Nephron (organoid): Measurements from ENCODE around the gene NOL4L.
A peak's percentile ranks its signal among the peaks of the same experiment; 100 is the strongest.

Experiments used
- H3K27ac Mint-ChIP-seq, 3 experiments: 2 replicates each; pipeline ENCODE4 v1.8.0; 2020; ENCODE audit warnings: mixed read lengths in 3 of 3, mild to moderate bottlenecking in 2 of 3, moderate library complexity in 1 of 3
- H3K27me3 Mint-ChIP-seq: 2 replicates; pipeline ENCODE4 v1.8.0; 2021; ENCODE audit warnings: low read depth, mild to moderate bottlenecking, moderate library complexity, mixed read lengths
- H3K36me3 Mint-ChIP-seq: 2 replicates; pipeline ENCODE4 v1.8.0; 2020; ENCODE audit warnings: low read depth, mixed read lengths
- H3K4me1 Mint-ChIP-seq: 2 replicates; pipeline ENCODE4 v1.8.0; 2020; ENCODE audit warnings: mixed read lengths
- H3K4me3 Mint-ChIP-seq, 3 experiments: 2 replicates each; pipeline ENCODE4 v1.8.0; 2020; ENCODE audit warnings: mild to moderate bottlenecking in 3 of 3, mixed read lengths in 3 of 3, moderate library complexity in 2 of 3
- H3K9me3 Mint-ChIP-seq: 2 replicates; pipeline ENCODE4 v1.8.0; 2020; ENCODE audit warnings: mixed read lengths
- CTCF ChIP-seq, 3 experiments: fragments of 200-600 bp; sonication (generic); IDR thresholded peaks; one replicate each; pipeline ENCODE4 v1.5.0; 2021; ENCODE audit warnings: antibody characterized with exemption in 3 of 3; ENCODE audit not compliant: unreplicated experiment in 3 of 3

NOL4L gene

DNA sequence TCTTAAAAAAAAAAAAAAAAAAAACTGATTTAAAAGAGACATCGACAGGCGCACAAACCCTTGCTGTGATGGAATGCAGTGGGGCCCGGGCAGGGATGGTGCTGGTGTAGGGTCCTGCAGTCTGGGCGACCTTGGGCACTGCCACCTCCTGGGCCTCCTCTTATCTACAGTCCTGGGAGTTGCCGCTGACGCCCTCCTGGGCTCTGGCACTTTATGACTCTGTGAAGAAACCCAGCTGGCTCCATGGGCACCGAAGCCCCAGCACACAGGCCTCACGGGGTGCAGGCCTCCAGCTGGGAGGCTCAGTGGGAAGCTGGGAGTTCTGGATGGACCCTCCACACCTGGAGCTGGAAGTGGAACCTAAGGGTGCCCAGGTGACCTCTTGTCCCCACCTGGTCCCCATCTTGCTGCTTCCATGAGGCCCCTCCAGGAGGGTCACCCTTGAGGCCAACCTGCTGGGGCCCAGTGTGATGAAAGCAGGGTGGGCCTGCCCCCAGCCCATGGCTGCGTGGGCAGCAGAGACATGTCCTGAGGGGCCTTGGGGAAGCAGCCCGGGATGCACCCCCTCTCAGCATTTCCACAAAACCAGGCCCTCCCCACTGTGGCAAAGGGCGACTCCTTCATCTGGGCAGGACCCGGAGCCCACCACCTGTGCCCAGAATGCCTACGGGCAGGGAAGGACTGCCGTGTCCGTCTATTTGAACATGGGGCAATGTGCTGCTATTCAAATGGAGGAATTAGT is 122.1 kb downstream of the NOL4L start:
- peak overlapping the region in 2 of 3 experiments; percentile 53 to 72 for H3K27ac Mint-ChIP-seq
- TF ChIP-seq CTCF (IDR thresholded peaks at IDR 0.05; ENCODE audit: unreplicated experiment in 3 of 3), result no peak
- no peaks in the 10 kb centered on the region for H3K36me3 Mint-ChIP-seq
- H3K27me3 Mint-ChIP-seq, result peaks cover 1% of the 10 kb centered on the region
- H3K9me3 Mint-ChIP-seq, result no peaks in the 10 kb centered on the region
- H3K4me3 Mint-ChIP-seq, result no peak overlapping the region
- peaks cover 24% of the 10 kb centered on the region for H3K4me1 Mint-ChIP-seq

DNA sequence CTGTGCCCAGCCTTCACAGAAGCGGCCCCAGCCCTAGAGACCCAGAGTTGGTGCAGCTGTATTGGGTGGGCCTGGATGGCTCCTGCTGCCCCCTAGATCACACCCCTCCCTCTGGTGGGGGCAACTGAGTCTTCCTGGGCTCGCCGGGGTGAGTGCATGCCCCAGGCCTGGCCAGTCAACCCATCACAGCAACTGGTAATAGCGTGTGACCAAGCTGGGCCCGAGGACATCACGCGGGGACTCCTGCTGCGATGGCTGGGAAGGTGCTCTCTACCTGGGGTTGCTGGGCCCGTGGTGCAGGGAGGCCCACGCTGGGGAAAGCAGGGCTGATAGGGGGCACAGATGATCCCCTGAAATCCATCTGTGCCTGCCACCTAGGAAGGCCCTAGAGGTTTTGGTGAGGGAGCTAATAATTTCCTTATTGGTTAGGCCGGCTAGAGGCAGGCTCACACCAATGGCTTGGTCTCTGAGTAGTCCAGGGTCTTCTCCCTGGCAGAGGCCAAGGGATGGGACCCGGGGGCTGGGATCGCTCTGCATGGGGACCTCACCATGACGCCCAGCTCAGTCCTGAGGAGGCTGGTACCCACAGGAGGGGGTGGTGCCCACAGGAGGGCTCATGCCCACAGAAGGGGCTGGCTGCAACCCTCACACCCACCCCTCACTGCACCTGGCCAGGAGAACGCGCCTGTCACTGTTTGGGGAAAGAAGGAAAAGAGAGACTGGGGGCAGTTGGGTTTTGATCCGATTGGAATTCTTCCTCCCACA is 123.1 kb downstream of the NOL4L start:
- Mint-ChIP-seq H3K4me1 (peaks cover 26% of the 10 kb centered on the region), H3K27ac (peak overlapping the region in 1 of 3 experiments; percentile 62), H3K4me3 (no peak overlapping the region), H3K36me3 (no peaks in the 10 kb centered on the region), H3K9me3 (no peaks in the 10 kb centered on the region), H3K27me3 (peaks cover 3% of the 10 kb centered on the region)
- TF ChIP-seq CTCF (IDR thresholded peaks at IDR 0.05; ENCODE audit: unreplicated experiment in 3 of 3), result no peak

DNA sequence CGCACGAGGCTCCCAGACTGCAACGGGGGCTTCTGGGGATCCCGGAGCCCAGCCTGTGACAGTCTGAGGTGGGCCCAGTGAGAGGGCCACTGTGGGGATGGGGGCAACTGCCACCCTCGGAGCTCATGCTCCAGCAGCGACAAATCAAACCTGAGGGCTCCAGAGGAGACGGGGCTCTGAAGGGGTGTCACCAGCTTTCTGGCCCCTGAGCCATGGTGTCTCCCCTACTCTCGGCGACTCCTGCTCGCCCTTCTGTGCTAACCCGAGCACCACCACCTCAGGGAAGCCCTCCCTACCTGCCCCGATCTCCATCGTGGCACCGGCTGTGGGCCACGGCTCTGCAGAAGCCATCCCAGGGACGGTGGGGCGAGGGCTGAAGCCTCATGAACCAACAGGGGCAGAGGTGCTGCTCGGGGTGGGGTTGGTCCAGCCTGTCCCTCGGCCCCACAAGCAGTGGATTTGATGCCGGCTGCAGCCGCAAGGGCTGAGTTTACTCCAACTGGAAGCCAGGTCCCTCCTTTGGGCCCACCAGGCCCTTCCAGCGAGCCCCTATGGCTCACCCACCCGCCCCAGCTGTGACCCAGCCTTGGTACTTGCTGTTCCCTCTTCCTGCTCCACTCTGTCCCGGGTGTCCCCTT is 124.3 kb downstream of the NOL4L start:
- no peaks in the 10 kb centered on the region for H3K9me3 Mint-ChIP-seq

DNA sequence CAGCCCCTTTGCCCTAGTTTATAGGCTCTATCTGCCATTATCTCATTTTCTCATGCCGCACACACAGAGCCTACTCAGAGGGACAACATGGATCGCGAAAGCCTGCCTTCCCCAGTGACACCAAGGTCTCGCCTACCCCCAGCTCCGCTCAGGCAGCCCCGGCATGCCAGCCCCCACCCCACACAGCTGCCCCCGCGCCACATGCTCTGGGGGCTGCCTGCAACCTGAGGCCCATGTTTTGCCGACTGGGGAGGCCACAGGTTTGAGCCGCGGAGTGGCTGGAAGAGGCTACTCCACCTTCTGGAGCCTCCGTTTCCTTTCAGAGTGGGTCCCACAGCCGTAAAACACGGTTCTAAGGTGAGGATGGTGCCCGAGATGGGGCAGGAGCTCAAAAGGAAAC is 124.9 kb downstream of the NOL4L start:
- H3K27ac Mint-ChIP-seq, result peak overlapping the region; percentile 59 to 91 (median 85)
- H3K27me3 Mint-ChIP-seq, result peaks cover 3% of the 10 kb centered on the region
- no peaks in the 10 kb centered on the region for H3K9me3 Mint-ChIP-seq
- peaks cover 23% of the 10 kb centered on the region for H3K4me1 Mint-ChIP-seq
- no peaks in the 10 kb centered on the region for H3K36me3 Mint-ChIP-seq
- no peak for TF ChIP-seq CTCF (IDR thresholded peaks at IDR 0.05; ENCODE audit: unreplicated experiment in 3 of 3)
- H3K4me3 Mint-ChIP-seq, result peak overlapping the region in 1 of 3 experiments; percentile 46

More for the DNA sequence above, 124.3 kb downstream of the NOL4L start:
- no peak for TF ChIP-seq CTCF (IDR thresholded peaks at IDR 0.05; ENCODE audit: unreplicated experiment in 3 of 3)
- Mint-ChIP-seq H3K27me3 (peaks cover 3% of the 10 kb centered on the region), H3K4me1 (peaks cover 26% of the 10 kb centered on the region), H3K27ac (peak overlapping the region in 1 of 3 experiments; percentile 62), H3K36me3 (no peaks in the 10 kb centered on the region), H3K4me3 (no peak overlapping the region)

GRCh38 chr20:32458837-32459220 is 126.3 kb downstream of the NOL4L start:
- Mint-ChIP-seq H3K27me3 (peaks cover 3% of the 10 kb centered on the region), H3K9me3 (no peaks in the 10 kb centered on the region), H3K4me1 (peaks cover 15% of the 10 kb centered on the region), H3K36me3 (peaks cover 5% of the 10 kb centered on the region), H3K27ac (peak overlapping the region; percentile 74 to 95 (median 91)), H3K4me3 (peak overlapping the region; percentile 63 to 74 (median 67))
- TF ChIP-seq CTCF (IDR thresholded peaks at IDR 0.05; ENCODE audit: unreplicated experiment in 3 of 3), result no peak
